GM12878 (cell line): ENCODE data around the gene LTBP4. TPM values are rescaled to one million over a fixed set of nuclear protein-coding genes. Genes with fewer than 3 reads are reported as not detected.

Experiments used
- ATAC-seq: fragments of 200-7000 bp; cut with Tn5 transposase; 3 replicates; pipeline ENCODE4 v1.9.1; 2020; ENCODE audit warnings: mild to moderate bottlenecking, moderate library complexity
- BruUV-seq: library from RNA; stranded (reverse); fragments of 400-500 nt; replicated peaks from 2 replicates; lab custom pipeline; 2021; lab: Mats Ljungman, UMichigan
- CTCF ChIA-PET: fragments of 300-600 bp; sonication (Branson Sonifier 250); formaldehyde crosslinking; extraction: SDS; loops from one replicate; lab custom pipeline; 2021; ENCODE audit warnings: inconsistent platforms; lab: Yijun Ruan, JAX
- POLR2A ChIA-PET: fragments of 350-600 bp; formaldehyde crosslinking; extraction: SDS; loops from one replicate; lab custom pipeline; 2021; ENCODE audit warnings: inconsistent platforms; lab: Charles Lee
- RAD21 ChIA-PET: fragments of 300-600 bp; sonication (Branson Sonifier 250); formaldehyde crosslinking; loops from one replicate; lab custom pipeline; 2023; ENCODE audit warnings: antibody characterized with exemption; ENCODE audit not compliant: unreplicated experiment; lab: Charles Lee
- SMC1A ChIA-PET: fragments of 300-600 bp; sonication (Branson Sonifier 250); formaldehyde crosslinking; loops from one replicate; lab custom pipeline; 2023; ENCODE audit not compliant: unreplicated experiment, uncharacterized antibody; lab: Charles Lee
- DNase-seq: peaks from one replicate; pipeline ENCODE4 v3.0.0-alpha.2; 2011; ENCODE audit warnings: low read depth, low spot score
- FAIRE-seq: peaks from 3 replicates; lab custom pipeline; 2011; peaks lifted over from hg19 to GRCh38; lab: Jason Lieb, UNC
- H2AFZ ChIP-seq: 2 replicates; pipeline ENCODE4 v1.6.0; 2011; ENCODE audit warnings: low read depth, low read length, control low read depth; ENCODE audit not compliant: control insufficient read depth
- H3K27ac ChIP-seq: 2 replicates; pipeline ENCODE4 v1.5.1; 2011; ENCODE audit warnings: control low read depth; ENCODE audit not compliant: control insufficient read depth, insufficient read depth
- H3K27me3 ChIP-seq, 2 experiments: replicated peaks in 1 of 2; 2 replicates each; pipeline versions ENCODE4 v1.6.0 to v1.6.1; 2011; ENCODE audit warnings: low read length in 1 of 2; ENCODE audit not compliant: control insufficient read depth in 2 of 2, insufficient read depth in 2 of 2
- H3K36me3 ChIP-seq, 2 experiments: 2 replicates each; pipeline ENCODE4 v1.5.1; 2011; ENCODE audit warnings: low read length in 1 of 2; ENCODE audit not compliant: control insufficient read depth in 2 of 2, insufficient read depth in 2 of 2
- H3K4me1 ChIP-seq: 2 replicates; pipeline ENCODE4 v1.6.1; 2011; ENCODE audit warnings: mild to moderate bottlenecking, low read length, moderate library complexity, mixed read lengths; ENCODE audit not compliant: control insufficient read depth, insufficient read depth
- H3K4me2 ChIP-seq: 2 replicates; pipeline ENCODE4 v1.6.0; 2011; ENCODE audit warnings: control low read depth; ENCODE audit not compliant: control insufficient read depth, insufficient read depth
- H3K4me3 ChIP-seq: fragments of 200-600 bp; sonication (generic); 2 replicates; pipeline ENCODE4 v1.5.1; 2016
- H3K79me2 ChIP-seq: 2 replicates; pipeline ENCODE4 v1.6.0; 2011; ENCODE audit warnings: low read length; ENCODE audit not compliant: control insufficient read depth, insufficient read depth
- H3K9ac ChIP-seq: 2 replicates; pipeline ENCODE4 v1.8.0; 2011; ENCODE audit warnings: low read length, control low read depth, mixed read lengths; ENCODE audit not compliant: control insufficient read depth, insufficient read depth
- H3K9me3 ChIP-seq: replicated peaks from 3 replicates; pipeline ENCODE4 v1.5.1; 2011; ENCODE audit warnings: mild to moderate bottlenecking, low read length; ENCODE audit not compliant: control insufficient read depth, insufficient read depth
- H4K20me1 ChIP-seq: 2 replicates; pipeline ENCODE4 v1.6.0; 2011; ENCODE audit not compliant: control insufficient read depth, insufficient read depth
- CHD2 ChIP-seq: IDR thresholded peaks from 2 replicates; pipeline ENCODE4 v1.6.1; 2011; ENCODE audit warnings: low read depth, low read length, improper control_type of control experiment, borderline replicate concordance
- CREB1 ChIP-seq: IDR thresholded peaks from 2 replicates; pipeline ENCODE4 v1.6.1; 2012; ENCODE audit warnings: low read depth, mild to moderate bottlenecking, inconsistent platforms
- SMC3 ChIP-seq: IDR thresholded peaks from 2 replicates; pipeline ENCODE4 v1.6.1; 2011; ENCODE audit warnings: low read length, improper control_type of control experiment, borderline replicate concordance
- SRF ChIP-seq, 2 experiments: IDR thresholded peaks; 2 replicates each; pipeline ENCODE4 v1.6.1; 2011; ENCODE audit warnings: low read depth in 2 of 2, low read length in 2 of 2, mild to moderate bottlenecking in 1 of 2, moderate library complexity in 1 of 2
- SUPT20H ChIP-seq: IDR thresholded peaks from 2 replicates; pipeline ENCODE4 v1.6.1; 2011; ENCODE audit warnings: low read depth, mild to moderate bottlenecking, low read length, moderate library complexity, borderline replicate concordance; ENCODE audit not compliant: control insufficient read depth
- ZNF384 ChIP-seq: IDR thresholded peaks from 2 replicates; pipeline ENCODE4 v1.6.1; 2012; ENCODE audit warnings: low read depth, mild to moderate bottlenecking, low read length, improper control_type of control experiment, borderline replicate concordance
- WGBS: methylation state at CpG from one replicate; pipeline ENCODE4 v1.1.6; 2016; ENCODE audit warnings: low lambda C conversion rate; ENCODE audit not compliant: insufficient replicate concordance, insufficient coverage; ENCODE audit errors: missing lambda C conversion rate; 5-methylcytosine and 5-hydroxymethylcytosine counted together
- in situ Hi-C: fragments of 300-500 bp; cut with MboI; formaldehyde crosslinking; loops from 9 replicates; pipeline ENCODE4 v1.14.3; 2018; ENCODE audit warnings: mixed read lengths
- intact Hi-C: fragments of 100-400 bp; cut with micrococcal nuclease; formaldehyde crosslinking; loops from one replicate; pipeline ENCODE4 v1.14.2; 2022; ENCODE audit not compliant: unreplicated experiment
- polyA plus RNA-seq, 11 experiments: library from polyadenylated mRNA; depleted of rRNA in 4 of 11; unstranded in 6 of 11; stranded (reverse) in 5 of 11; fragments of >200 nt; fragmentation: Nextera tagmentation in 4 of 11; fragmentation: Illumina TruSeq in 1 of 11; extraction: Ambion mirVana in 4 of 11; extraction: Trizol in 1 of 11; gene quantifications; 1 replicate in 1 of 11; 2 replicates in 10 of 11; pipeline versions ENCODE4 v1.2.1 to v1.2.3, GENCODE V29; 2011 to 2016; ENCODE audit warnings: inconsistent platforms in 2 of 11, missing spikeins in 2 of 11, low read depth in 1 of 11
- total RNA-seq, 4 experiments: library from RNA; depleted of rRNA in 3 of 4; stranded (reverse); fragments of >200 nt in 3 of 4; fragmentation: Illumina TruSeq in 1 of 4; extraction: Trizol in 1 of 4; gene quantifications; 2 replicates each; pipeline versions ENCODE4 v1.2.1 to v1.2.3, GENCODE V29; 2013 to 2021
- TF ChIP-seq, protein P1 (sequence below): fragments of 450-650 bp; IDR thresholded peaks from 2 replicates; pipeline ENCODE4 v1.6.1; 2018; ENCODE audit warnings: borderline replicate concordance, mild to moderate bottlenecking; ENCODE audit not compliant: partially characterized antibody

Gene LTBP4
- total and polyA plus RNA-seq, 10 of the 15 experiments (the other 5 are each of a cell fraction or from before 2014, with no cell fraction given): 0.09 to 34.6 (median 8.5) TPM; not detected in 1

DNA sequence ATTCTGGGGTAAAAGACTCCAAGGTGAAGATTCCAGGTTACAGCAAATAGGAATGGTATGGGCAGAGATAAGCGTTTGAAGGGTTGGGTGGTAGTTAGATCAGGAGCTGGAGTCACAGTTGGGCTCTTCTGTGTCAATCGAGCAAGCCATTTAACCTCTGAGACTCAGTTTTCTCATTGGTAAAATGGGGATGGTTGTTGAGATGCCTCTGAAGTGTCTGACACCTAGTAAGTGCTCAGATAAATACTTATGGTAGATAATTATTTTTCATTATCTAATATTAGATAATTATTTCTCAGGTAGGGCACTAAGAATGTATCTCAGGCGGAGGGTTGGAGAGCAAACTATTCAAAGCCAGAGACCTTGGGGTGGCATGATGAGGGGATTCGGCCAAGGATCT lies 7.8 kb downstream of the LTBP4 start:
- in situ Hi-C loops (loop anchor here (10.0 kb wide), 1 partner anchor 304 kb away; no protein-coding TSS in a partner anchor), intact Hi-C loops (no loop called here)
- peak overlapping the region; percentile 73 for H3K4me2 ChIP-seq
- no peaks in the 10 kb centered on the region; a peak in 1 of 4 replicates for H3K27me3 ChIP-seq
- peak overlapping the region; percentile 76 for H3K4me3 ChIP-seq
- no peaks in the 10 kb centered on the region for H3K9me3 ChIP-seq
- SMC1A ChIA-PET: interaction anchor here (1.6 to 1.7 kb wide), 2 partner anchors 12 to 25 kb away, joined by 6 to 7 read pairs; no protein-coding TSS in a partner anchor
- DNase-seq (no peak), FAIRE-seq (no peak), ATAC-seq (no peak)
- TF ChIP-seq ZNF384 (no peak), CREB1 (no peak), SUPT20H (no peak), SRF (IDR thresholded peaks at IDR 0.05; ENCODE audit: low read depth in 2 of 2, low read length in 2 of 2) (no peak), CHD2 (no peak), SMC3 (no peak)
- TF ChIP-seq, protein P1, sequence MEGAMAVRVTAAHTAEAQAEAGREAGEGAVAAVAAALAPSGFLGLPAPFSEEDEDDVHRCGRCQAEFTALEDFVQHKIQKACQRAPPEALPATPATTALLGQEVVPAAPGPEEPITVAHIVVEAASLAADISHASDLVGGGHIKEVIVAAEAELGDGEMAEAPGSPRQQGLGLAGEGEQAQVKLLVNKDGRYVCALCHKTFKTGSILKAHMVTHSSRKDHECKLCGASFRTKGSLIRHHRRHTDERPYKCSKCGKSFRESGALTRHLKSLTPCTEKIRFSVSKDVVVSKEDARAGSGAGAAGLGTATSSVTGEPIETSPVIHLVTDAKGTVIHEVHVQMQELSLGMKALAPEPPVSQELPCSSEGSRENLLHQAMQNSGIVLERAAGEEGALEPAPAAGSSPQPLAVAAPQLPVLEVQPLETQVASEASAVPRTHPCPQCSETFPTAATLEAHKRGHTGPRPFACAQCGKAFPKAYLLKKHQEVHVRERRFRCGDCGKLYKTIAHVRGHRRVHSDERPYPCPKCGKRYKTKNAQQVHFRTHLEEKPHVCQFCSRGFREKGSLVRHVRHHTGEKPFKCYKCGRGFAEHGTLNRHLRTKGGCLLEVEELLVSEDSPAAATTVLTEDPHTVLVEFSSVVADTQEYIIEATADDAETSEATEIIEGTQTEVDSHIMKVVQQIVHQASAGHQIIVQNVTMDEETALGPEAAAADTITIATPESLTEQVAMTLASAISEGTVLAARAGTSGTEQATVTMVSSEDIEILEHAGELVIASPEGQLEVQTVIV: no peak
- 36% methylated on average over 4 of the region's 4 CpGs for WGBS
- H4K20me1 ChIP-seq: no peaks in the 10 kb centered on the region
- POLR2A ChIA-PET: interaction anchor here (0.6 to 1.5 kb wide), 5 partner anchors 9 to 168 kb away, joined by 3 to 8 read pairs (median 3); no protein-coding TSS in a partner anchor
- peak overlapping the region; percentile 80 for H2AFZ ChIP-seq
- no peaks in the 10 kb centered on the region for H3K36me3 ChIP-seq
- no TSS peak for BruUV-seq
- CTCF ChIA-PET: interaction anchor here (0.6 to 3.0 kb wide), 3 partner anchors 12 to 54 kb away, joined by 3 to 21 read pairs (median 4); no protein-coding TSS in a partner anchor
- RAD21 ChIA-PET: interaction anchor here (1.1 kb wide), 1 partner anchor 145 kb away, joined by 3 read pairs; no protein-coding TSS in a partner anchor
- no peak overlapping the region for H3K27ac ChIP-seq
- peaks cover 24% of the 10 kb centered on the region for H3K4me1 ChIP-seq
- H3K79me2 ChIP-seq: no peaks in the 10 kb centered on the region
- H3K9ac ChIP-seq: peak overlapping the region; percentile 45; the same call in 1 of the 2 replicates
